ENCODE measurements around the gene DENND5A. TPM values are rescaled to one million over a fixed set of nuclear protein-coding genes. Genes with fewer than 3 reads are reported as not detected.

The DENND5A gene
- total and polyA plus RNA-seq, 9 of the 15 experiments (the other 6 are each of a cell fraction or from before 2014, with no cell fraction given): 11.7 to 130 (median 46.3) TPM

- no peak for DNase-seq (ENCODE audit: extremely low read depth in 1 of 4, low spot score in 3 of 4)
- CTCF ChIA-PET (ENCODE audit: low intra/inter-chr PET ratio): no interaction called here
- H2AFZ ChIP-seq (ENCODE audit: low read depth, low read length): 0 out of 2 replicates have a peak overlapping the region, but pooled peaks have one; percentile 17
- H3K27ac ChIP-seq (ENCODE audit: extremely low read depth, low read depth, low read length): no peak overlapping the region
- peaks cover 5 to 12% of the 10 kb centered on the region in 2 experiments; a peak in 4 of 5 replicates for H3K4me1 ChIP-seq (replicated peaks in 1 of 2; ENCODE audit: control insufficient read depth in 2 of 2, insufficient read depth in 2 of 2, low read length in 2 of 2)
- no peak overlapping the region for H3K9ac ChIP-seq (ENCODE audit: insufficient read depth in 1 of 2, low read depth in 2 of 2, low read length in 2 of 2)
- BruUV-seq (replicated peaks): no TSS peak
- POLR2A ChIA-PET: interaction anchor here (1.2 kb wide), 1 partner anchor 9 kb away, joined by 6 read pairs; no protein-coding TSS in a partner anchor
- in situ Hi-C loops (cut with MboI): no loop called here
- 66% methylated on average over 2 of the region's 2 CpGs for WGBS (ENCODE audit: insufficient coverage, low coverage, missing lambda C conversion rate)
- H4K20me1 ChIP-seq (replicated peaks; ENCODE audit: control insufficient read depth, insufficient read depth, low read length): no peaks in the 10 kb centered on the region
- no peaks in the 10 kb centered on the region for H3K9me3 ChIP-seq (replicated peaks; ENCODE audit: control insufficient read depth, insufficient read depth, low read depth, low read length)
- H3K27me3 ChIP-seq (ENCODE audit: control insufficient read depth in 2 of 2, insufficient read depth in 2 of 2, low read length in 2 of 2): no peaks in the 10 kb centered on the region
- H3K79me2 ChIP-seq (ENCODE audit: control insufficient read depth, insufficient read depth, low read length): peaks cover 4% of the 10 kb centered on the region
- no peaks in the 10 kb centered on the region for H3K9me1 ChIP-seq (ENCODE audit: control insufficient read depth, insufficient read depth, low read length)
- TF ChIP-seq ZNF280A (IDR thresholded peaks at IDR 0.05; ENCODE audit: low read depth, partially characterized antibody) (no peak), PHB2 (IDR thresholded peaks at IDR 0.05; ENCODE audit: low read depth) (no peak), FOXK2 (conservative IDR thresholded peaks at IDR 0.05 in 1 of 2, IDR thresholded peaks at IDR 0.05 in 1 of 2; ENCODE audit: low read depth in 2 of 2) (no peak), POLR2B (IDR thresholded peaks at IDR 0.05; ENCODE audit: low read depth, partially characterized antibody) (no peak), BMI1 (IDR thresholded peaks at IDR 0.05; ENCODE audit: low read length) (no peak), USF1 (CRISPR knock-in tag; IDR thresholded peaks at IDR 0.05) (no peak), USF2 (CRISPR knock-in tag; IDR thresholded peaks at IDR 0.05) (peak; percentile 28; the same call in 1 of the 2 replicates), NR2F6 (CRISPR knock-in tag; IDR thresholded peaks at IDR 0.05) (no peak), ZNF384 (IDR thresholded peaks at IDR 0.05; ENCODE audit: low read depth, low read length) (no peak)
- ATAC-seq: 0 out of 3 replicates have a peak, but pooled peaks have one; percentile 10
- intact Hi-C loops (cut with micrococcal nuclease): loop anchor here (5.0 to 10.0 kb wide), 2 partner anchors 102 to 235 kb away; no protein-coding TSS in a partner anchor
- H3K36me3 ChIP-seq (ENCODE audit: control insufficient read depth, insufficient read depth, low read length): no peaks in the 10 kb centered on the region
- H3K4me2 ChIP-seq (ENCODE audit: insufficient read depth, low read length): no peak overlapping the region
- no peak overlapping the region for H3K4me3 ChIP-seq
- peak; percentile 15 for FAIRE-seq
These were observed 4.4 kb upstream of the DENND5A start for GRCh38 chr11:9269492-9270013.
